Measurements from ENCODE around the gene APBA2.

GRCh38 chr15:29130476-29130875 is 244.7 kb downstream of the APBA2 start:
- TF ChIP-seq CTCF (conservative IDR thresholded peaks at IDR 0.05; ENCODE audit: low read length) = no peak
- no peak for TF ChIP-seq EZH2phosphoT487 (IDR thresholded peaks at IDR 0.05; ENCODE audit: borderline replicate concordance, low read depth, low read length)

Measured in OCI-LY7 (cell line).